GM12878 (cell line): ENCODE measurements around the gene MARCHF2. TPM values are rescaled to one million over a fixed set of nuclear protein-coding genes. Genes with fewer than 3 reads are reported as not detected.

Experiments used
- ATAC-seq: fragments of 200-7000 bp; cut with Tn5 transposase; 3 replicates; pipeline ENCODE4 v1.9.1; 2020; ENCODE audit warnings: mild to moderate bottlenecking, moderate library complexity
- BruUV-seq: library from RNA; stranded (reverse); fragments of 400-500 nt; replicated peaks from 2 replicates; lab custom pipeline; 2021; lab: Mats Ljungman, UMichigan
- CTCF ChIA-PET: fragments of 300-600 bp; sonication (Branson Sonifier 250); formaldehyde crosslinking; extraction: SDS; loops from one replicate; lab custom pipeline; 2021; ENCODE audit warnings: inconsistent platforms; lab: Yijun Ruan, JAX
- POLR2A ChIA-PET: fragments of 350-600 bp; formaldehyde crosslinking; extraction: SDS; loops from one replicate; lab custom pipeline; 2021; ENCODE audit warnings: inconsistent platforms; lab: Charles Lee
- RAD21 ChIA-PET: fragments of 300-600 bp; sonication (Branson Sonifier 250); formaldehyde crosslinking; loops from one replicate; lab custom pipeline; 2023; ENCODE audit warnings: antibody characterized with exemption; ENCODE audit not compliant: unreplicated experiment; lab: Charles Lee
- SMC1A ChIA-PET: fragments of 300-600 bp; sonication (Branson Sonifier 250); formaldehyde crosslinking; loops from one replicate; lab custom pipeline; 2023; ENCODE audit not compliant: unreplicated experiment, uncharacterized antibody; lab: Charles Lee
- DNase-seq: peaks from one replicate; pipeline ENCODE4 v3.0.0-alpha.2; 2011; ENCODE audit warnings: low read depth, low spot score
- FAIRE-seq: peaks from 3 replicates; lab custom pipeline; 2011; peaks lifted over from hg19 to GRCh38; lab: Jason Lieb, UNC
- H2AFZ ChIP-seq: 2 replicates; pipeline ENCODE4 v1.6.0; 2011; ENCODE audit warnings: low read depth, low read length, control low read depth; ENCODE audit not compliant: control insufficient read depth
- H3K27ac ChIP-seq: 2 replicates; pipeline ENCODE4 v1.5.1; 2011; ENCODE audit warnings: control low read depth; ENCODE audit not compliant: control insufficient read depth, insufficient read depth
- H3K27me3 ChIP-seq, 2 experiments: replicated peaks in 1 of 2; 2 replicates each; pipeline versions ENCODE4 v1.6.0 to v1.6.1; 2011; ENCODE audit warnings: low read length in 1 of 2; ENCODE audit not compliant: control insufficient read depth in 2 of 2, insufficient read depth in 2 of 2
- H3K36me3 ChIP-seq, 2 experiments: 2 replicates each; pipeline ENCODE4 v1.5.1; 2011; ENCODE audit warnings: low read length in 1 of 2; ENCODE audit not compliant: control insufficient read depth in 2 of 2, insufficient read depth in 2 of 2
- H3K4me1 ChIP-seq: 2 replicates; pipeline ENCODE4 v1.6.1; 2011; ENCODE audit warnings: mild to moderate bottlenecking, low read length, moderate library complexity, mixed read lengths; ENCODE audit not compliant: control insufficient read depth, insufficient read depth
- H3K4me2 ChIP-seq: 2 replicates; pipeline ENCODE4 v1.6.0; 2011; ENCODE audit warnings: control low read depth; ENCODE audit not compliant: control insufficient read depth, insufficient read depth
- H3K4me3 ChIP-seq: fragments of 200-600 bp; sonication (generic); 2 replicates; pipeline ENCODE4 v1.5.1; 2016
- H3K79me2 ChIP-seq: 2 replicates; pipeline ENCODE4 v1.6.0; 2011; ENCODE audit warnings: low read length; ENCODE audit not compliant: control insufficient read depth, insufficient read depth
- H3K9ac ChIP-seq: 2 replicates; pipeline ENCODE4 v1.8.0; 2011; ENCODE audit warnings: low read length, control low read depth, mixed read lengths; ENCODE audit not compliant: control insufficient read depth, insufficient read depth
- H3K9me3 ChIP-seq: replicated peaks from 3 replicates; pipeline ENCODE4 v1.5.1; 2011; ENCODE audit warnings: mild to moderate bottlenecking, low read length; ENCODE audit not compliant: control insufficient read depth, insufficient read depth
- H4K20me1 ChIP-seq: 2 replicates; pipeline ENCODE4 v1.6.0; 2011; ENCODE audit not compliant: control insufficient read depth, insufficient read depth
- ESRRA ChIP-seq: IDR thresholded peaks from 2 replicates; pipeline ENCODE4 v1.6.1; 2012; ENCODE audit warnings: mild to moderate bottlenecking, low read length, improper control_type of control experiment
- SMC3 ChIP-seq: IDR thresholded peaks from 2 replicates; pipeline ENCODE4 v1.6.1; 2011; ENCODE audit warnings: low read length, improper control_type of control experiment, borderline replicate concordance
- TCF7 ChIP-seq: IDR thresholded peaks from 2 replicates; pipeline ENCODE4 v1.6.1; 2014; ENCODE audit warnings: antibody characterized with exemption, borderline replicate concordance
- WGBS: methylation state at CpG from one replicate; pipeline ENCODE4 v1.1.6; 2016; ENCODE audit warnings: low lambda C conversion rate; ENCODE audit not compliant: insufficient replicate concordance, insufficient coverage; ENCODE audit errors: missing lambda C conversion rate; 5-methylcytosine and 5-hydroxymethylcytosine counted together
- in situ Hi-C: fragments of 300-500 bp; cut with MboI; formaldehyde crosslinking; loops from 9 replicates; pipeline ENCODE4 v1.14.3; 2018; ENCODE audit warnings: mixed read lengths
- intact Hi-C: fragments of 100-400 bp; cut with micrococcal nuclease; formaldehyde crosslinking; loops from one replicate; pipeline ENCODE4 v1.14.2; 2022; ENCODE audit not compliant: unreplicated experiment
- microRNA-seq: library from miRNA; unstranded; fragments of <30 nt; microRNA quantifications from one replicate; pipeline ENCODE4, GENCODE V29; 2018
- polyA plus RNA-seq, 11 experiments: library from polyadenylated mRNA; depleted of rRNA in 4 of 11; unstranded in 6 of 11; stranded (reverse) in 5 of 11; fragments of >200 nt; fragmentation: Nextera tagmentation in 4 of 11; fragmentation: Illumina TruSeq in 1 of 11; extraction: Ambion mirVana in 4 of 11; extraction: Trizol in 1 of 11; gene quantifications; 1 replicate in 1 of 11; 2 replicates in 10 of 11; pipeline versions ENCODE4 v1.2.1 to v1.2.3, GENCODE V29; 2011 to 2016; ENCODE audit warnings: inconsistent platforms in 2 of 11, missing spikeins in 2 of 11, low read depth in 1 of 11
- small RNA-seq: library from RNA; depleted of rRNA; stranded (forward); fragments of <200 nt; gene quantifications from one replicate; pipeline ENCODE3, GENCODE V24; 2014
- total RNA-seq, 4 experiments: library from RNA; depleted of rRNA in 3 of 4; stranded (reverse); fragments of >200 nt in 3 of 4; fragmentation: Illumina TruSeq in 1 of 4; extraction: Trizol in 1 of 4; gene quantifications; 2 replicates each; pipeline versions ENCODE4 v1.2.1 to v1.2.3, GENCODE V29; 2013 to 2021
- TF ChIP-seq, protein P1 (sequence below): IDR thresholded peaks from 2 replicates; pipeline ENCODE4 v1.6.1; 2012; ENCODE audit warnings: low read depth, low read length, improper control_type of control experiment

The MARCHF2 gene
- total and polyA plus RNA-seq, 10 of the 15 experiments (the other 5 are each of a cell fraction or from before 2014, with no cell fraction given), result 1.6 to 30.3 (median 10.8) TPM

DNA sequence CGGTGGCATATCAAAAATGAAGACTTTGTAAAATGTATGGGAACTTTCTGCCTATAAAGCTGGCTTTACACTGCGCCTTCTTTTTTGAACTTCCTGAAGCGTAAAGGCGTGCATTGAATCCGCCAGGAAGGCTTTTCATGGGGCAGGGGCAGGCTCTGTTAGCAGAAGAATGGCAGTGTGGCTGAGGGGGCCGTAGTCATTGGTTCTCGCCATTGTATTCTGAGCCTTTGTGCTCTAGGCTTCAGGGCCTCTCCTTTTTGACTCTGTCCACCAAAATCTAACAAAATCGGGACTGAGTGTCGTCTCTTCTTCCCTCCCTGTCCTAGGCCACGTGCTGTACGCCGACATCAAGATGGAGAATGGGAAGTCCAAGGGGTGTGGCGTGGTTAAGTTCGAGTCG is 75.3 kb downstream of the MARCHF2 start:
- BruUV-seq, result no TSS peak
- intact Hi-C loops (no loop called here), in situ Hi-C loops (no loop called here)
- ATAC-seq (no peak), FAIRE-seq (no peak), DNase-seq (no peak)
- Histone ChIP-seq H3K9me3 (no peaks in the 10 kb centered on the region), H4K20me1 (no peaks in the 10 kb centered on the region; the same call in 1 of the 2 replicates), H3K4me1 (peaks cover 7% of the 10 kb centered on the region), H3K27ac (no peak overlapping the region), H3K4me2 (no peak overlapping the region), H2AFZ (no peak overlapping the region), H3K79me2 (no peaks in the 10 kb centered on the region), H3K9ac (no peak overlapping the region), H3K36me3 (peaks cover 37 to 44% of the 10 kb centered on the region in 2 experiments), H3K27me3 (no peaks in the 10 kb centered on the region), H3K4me3 (no peak overlapping the region)
- ChIA-PET CTCF (no interaction called here), SMC1A (no interaction called here), RAD21 (no interaction called here), POLR2A (no interaction called here)
- no peak for TF ChIP-seq TCF7
- TF ChIP-seq ESRRA, result no peak
- TF ChIP-seq SMC3, result no peak
- TF ChIP-seq, protein P1, sequence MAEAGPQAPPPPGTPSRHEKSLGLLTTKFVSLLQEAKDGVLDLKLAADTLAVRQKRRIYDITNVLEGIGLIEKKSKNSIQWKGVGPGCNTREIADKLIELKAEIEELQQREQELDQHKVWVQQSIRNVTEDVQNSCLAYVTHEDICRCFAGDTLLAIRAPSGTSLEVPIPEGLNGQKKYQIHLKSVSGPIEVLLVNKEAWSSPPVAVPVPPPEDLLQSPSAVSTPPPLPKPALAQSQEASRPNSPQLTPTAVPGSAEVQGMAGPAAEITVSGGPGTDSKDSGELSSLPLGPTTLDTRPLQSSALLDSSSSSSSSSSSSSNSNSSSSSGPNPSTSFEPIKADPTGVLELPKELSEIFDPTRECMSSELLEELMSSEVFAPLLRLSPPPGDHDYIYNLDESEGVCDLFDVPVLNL, result no peak
- 86% methylated on average over 15 of the region's 15 CpGs for WGBS

Small RNA genes lying within 50 kb of the gene (microRNA-seq; reads per million reads assigned to microRNA genes)
- gene MIR4999, result 5.8 reads per million, percentile 33 among the genes with 10 or more reads in this experiment

Small RNA genes lying within 50 kb of the gene (small RNA-seq; reads per million reads assigned to genes)
- 0.31 reads per million for gene MIR4999

Other genes starting within 250 kb of the MARCHF2 start
Only the 7 nearest of the 13 such genes appear.
- gene NDUFA7, start 91.9 kb upstream of the MARCHF2 start, total RNA-seq (2014; rRNA removed), result 117 and 143 TPM in 2 replicates
- gene NDUFA7, start 91.9 kb upstream of the MARCHF2 start, total RNA-seq (2014; rRNA removed; fragmentation: Illumina TruSeq; extraction: Trizol), result 123 and 132 TPM in 2 replicates
- gene NDUFA7, start 91.9 kb upstream of the MARCHF2 start, total RNA-seq (2021), result 79.0 and 86.3 TPM in 2 replicates
- 44.7 and 94.1 TPM in 2 replicates for gene NDUFA7, start 91.9 kb upstream of the MARCHF2 start, polyA plus RNA-seq (2011; rRNA removed)
- 52.0 and 171 TPM in 2 replicates for gene NDUFA7, start 91.9 kb upstream of the MARCHF2 start, polyA plus RNA-seq (2014; fragmentation: Illumina TruSeq; extraction: Trizol)
- 100 to 1,000 TPM; 277 to 360 TPM for gene NDUFA7, start 91.9 kb upstream of the MARCHF2 start, polyA plus RNA-seq (2014; fragmentation: Nextera tagmentation; extraction: Ambion mirVana)
- 178 and 192 TPM in 2 replicates for gene NDUFA7, start 91.9 kb upstream of the MARCHF2 start, polyA plus RNA-seq (2014; rRNA removed)
- 100 to 1,000 TPM; 249 to 253 TPM for gene NDUFA7, start 91.9 kb upstream of the MARCHF2 start, polyA plus RNA-seq (2016; fragmentation: Nextera tagmentation; extraction: Ambion mirVana)
- gene RPS28, start 91.8 kb upstream of the MARCHF2 start, total RNA-seq (2014; rRNA removed), result 1,809 and 1,831 TPM in 2 replicates
- 396 and 422 TPM in 2 replicates for gene RPS28, start 91.8 kb upstream of the MARCHF2 start, total RNA-seq (2014; rRNA removed; fragmentation: Illumina TruSeq; extraction: Trizol)
- 3,081 and 3,150 TPM in 2 replicates for gene RPS28, start 91.8 kb upstream of the MARCHF2 start, total RNA-seq (2021)
- gene RPS28, start 91.8 kb upstream of the MARCHF2 start, polyA plus RNA-seq (2011; rRNA removed), result 502 and 657 TPM in 2 replicates
- 73.8 and 651 TPM in 2 replicates for gene RPS28, start 91.8 kb upstream of the MARCHF2 start, polyA plus RNA-seq (2014; fragmentation: Illumina TruSeq; extraction: Trizol)
- gene RPS28, start 91.8 kb upstream of the MARCHF2 start, polyA plus RNA-seq (2014; fragmentation: Nextera tagmentation; extraction: Ambion mirVana), result 1,000 to 10,000 TPM; 3,036 to 3,905 TPM
- gene RPS28, start 91.8 kb upstream of the MARCHF2 start, polyA plus RNA-seq (2014; rRNA removed), result 1,927 and 2,346 TPM in 2 replicates
- gene RPS28, start 91.8 kb upstream of the MARCHF2 start, polyA plus RNA-seq (2016; fragmentation: Nextera tagmentation; extraction: Ambion mirVana), result 1,000 to 10,000 TPM; 1,324 to 1,329 TPM
- gene KANK3, start 70.0 kb upstream of the MARCHF2 start, total RNA-seq (2014; rRNA removed), result 0.45 and 0.54 TPM in 2 replicates
- gene KANK3, start 70.0 kb upstream of the MARCHF2 start, total RNA-seq (2014; rRNA removed; fragmentation: Illumina TruSeq; extraction: Trizol), result 0.22 TPM in 1 of 2 replicates, not detected in the other
- gene KANK3, start 70.0 kb upstream of the MARCHF2 start, total RNA-seq (2021), result 0.26 and 0.56 TPM in 2 replicates
- gene KANK3, start 70.0 kb upstream of the MARCHF2 start, polyA plus RNA-seq (2011; rRNA removed), result 0.05 TPM in 1 of 2 replicates, not detected in the other
- 0.03 TPM in 1 of 2 replicates, not detected in the other for gene KANK3, start 70.0 kb upstream of the MARCHF2 start, polyA plus RNA-seq (2014; fragmentation: Illumina TruSeq; extraction: Trizol)
- under 1 TPM in 1 of 2 experiments, not detected in 1; 0.07 TPM for gene KANK3, start 70.0 kb upstream of the MARCHF2 start, polyA plus RNA-seq (2014; fragmentation: Nextera tagmentation; extraction: Ambion mirVana)
- 0.18 and 0.57 TPM in 2 replicates for gene KANK3, start 70.0 kb upstream of the MARCHF2 start, polyA plus RNA-seq (2014; rRNA removed)
- gene KANK3, start 70.0 kb upstream of the MARCHF2 start, polyA plus RNA-seq (2016; fragmentation: Nextera tagmentation; extraction: Ambion mirVana), result under 1 TPM; 0.62 to 0.93 TPM
- gene ANGPTL4, start 49.1 kb upstream of the MARCHF2 start, total RNA-seq (2014; rRNA removed), result not detected in 2 replicates
- not detected in 2 replicates for gene ANGPTL4, start 49.1 kb upstream of the MARCHF2 start, total RNA-seq (2014; rRNA removed; fragmentation: Illumina TruSeq; extraction: Trizol)
- not detected in 2 replicates for gene ANGPTL4, start 49.1 kb upstream of the MARCHF2 start, total RNA-seq (2021)
- gene ANGPTL4, start 49.1 kb upstream of the MARCHF2 start, polyA plus RNA-seq (2011; rRNA removed), result 0.12 and 0.45 TPM in 2 replicates
- gene ANGPTL4, start 49.1 kb upstream of the MARCHF2 start, polyA plus RNA-seq (2014; fragmentation: Illumina TruSeq; extraction: Trizol), result not detected in 2 replicates
- not detected for gene ANGPTL4, start 49.1 kb upstream of the MARCHF2 start, polyA plus RNA-seq (2014; fragmentation: Nextera tagmentation; extraction: Ambion mirVana)
- not detected in 2 replicates for gene ANGPTL4, start 49.1 kb upstream of the MARCHF2 start, polyA plus RNA-seq (2014; rRNA removed)
- gene ANGPTL4, start 49.1 kb upstream of the MARCHF2 start, polyA plus RNA-seq (2016; fragmentation: Nextera tagmentation; extraction: Ambion mirVana), result not detected
- gene RAB11B, start 22.9 kb upstream of the MARCHF2 start, total RNA-seq (2014; rRNA removed), result 8.8 and 9.2 TPM in 2 replicates
- gene RAB11B, start 22.9 kb upstream of the MARCHF2 start, total RNA-seq (2014; rRNA removed; fragmentation: Illumina TruSeq; extraction: Trizol), result 6.3 and 7.0 TPM in 2 replicates
- 75.3 and 82.5 TPM in 2 replicates for gene RAB11B, start 22.9 kb upstream of the MARCHF2 start, total RNA-seq (2021)
- 11.5 and 25.7 TPM in 2 replicates for gene RAB11B, start 22.9 kb upstream of the MARCHF2 start, polyA plus RNA-seq (2011; rRNA removed)
- 6.0 and 10.2 TPM in 2 replicates for gene RAB11B, start 22.9 kb upstream of the MARCHF2 start, polyA plus RNA-seq (2014; fragmentation: Illumina TruSeq; extraction: Trizol)
- gene RAB11B, start 22.9 kb upstream of the MARCHF2 start, polyA plus RNA-seq (2014; fragmentation: Nextera tagmentation; extraction: Ambion mirVana), result 1 to 10 TPM in 1 of 2 experiments, under 1 TPM in 1; 0.92 to 2.6 TPM
- gene RAB11B, start 22.9 kb upstream of the MARCHF2 start, polyA plus RNA-seq (2014; rRNA removed), result 56.7 and 66.6 TPM in 2 replicates
- 10 to 100 TPM; 63.3 to 75.6 TPM for gene RAB11B, start 22.9 kb upstream of the MARCHF2 start, polyA plus RNA-seq (2016; fragmentation: Nextera tagmentation; extraction: Ambion mirVana)
- 127 and 175 TPM in 2 replicates for gene HNRNPM, start 31.7 kb downstream of the MARCHF2 start, total RNA-seq (2014; rRNA removed)
- gene HNRNPM, start 31.7 kb downstream of the MARCHF2 start, total RNA-seq (2014; rRNA removed; fragmentation: Illumina TruSeq; extraction: Trizol), result 146 and 155 TPM in 2 replicates
- gene HNRNPM, start 31.7 kb downstream of the MARCHF2 start, total RNA-seq (2021), result 314 and 339 TPM in 2 replicates
- gene HNRNPM, start 31.7 kb downstream of the MARCHF2 start, polyA plus RNA-seq (2011; rRNA removed), result 131 and 134 TPM in 2 replicates
- 233 and 245 TPM in 2 replicates for gene HNRNPM, start 31.7 kb downstream of the MARCHF2 start, polyA plus RNA-seq (2014; fragmentation: Illumina TruSeq; extraction: Trizol)
- 10 to 100 TPM; 14.3 to 35.9 TPM for gene HNRNPM, start 31.7 kb downstream of the MARCHF2 start, polyA plus RNA-seq (2014; fragmentation: Nextera tagmentation; extraction: Ambion mirVana)
- gene HNRNPM, start 31.7 kb downstream of the MARCHF2 start, polyA plus RNA-seq (2014; rRNA removed), result 220 and 260 TPM in 2 replicates
- gene HNRNPM, start 31.7 kb downstream of the MARCHF2 start, polyA plus RNA-seq (2016; fragmentation: Nextera tagmentation; extraction: Ambion mirVana), result 100 to 1,000 TPM; 374 to 415 TPM
- gene PRAM1, start 89.3 kb downstream of the MARCHF2 start, total RNA-seq (2014; rRNA removed), result not detected in 2 replicates
- gene PRAM1, start 89.3 kb downstream of the MARCHF2 start, total RNA-seq (2014; rRNA removed; fragmentation: Illumina TruSeq; extraction: Trizol), result not detected in 2 replicates
- gene PRAM1, start 89.3 kb downstream of the MARCHF2 start, total RNA-seq (2021), result 0.08 TPM in 1 of 2 replicates, not detected in the other
- gene PRAM1, start 89.3 kb downstream of the MARCHF2 start, polyA plus RNA-seq (2011; rRNA removed), result not detected in 2 replicates
- 0.03 TPM in 1 of 2 replicates, not detected in the other for gene PRAM1, start 89.3 kb downstream of the MARCHF2 start, polyA plus RNA-seq (2014; fragmentation: Illumina TruSeq; extraction: Trizol)
- not detected for gene PRAM1, start 89.3 kb downstream of the MARCHF2 start, polyA plus RNA-seq (2014; fragmentation: Nextera tagmentation; extraction: Ambion mirVana)
- gene PRAM1, start 89.3 kb downstream of the MARCHF2 start, polyA plus RNA-seq (2014; rRNA removed), result 0.08 and 0.49 TPM in 2 replicates
- gene PRAM1, start 89.3 kb downstream of the MARCHF2 start, polyA plus RNA-seq (2016; fragmentation: Nextera tagmentation; extraction: Ambion mirVana), result not detected